Vagina (tissue), 2 donors: ENCODE measurements around the gene LHB. TPM values are rescaled to one million over a fixed set of nuclear protein-coding genes. Genes with fewer than 3 reads are reported as not detected.

Experiments used
- DNase-seq, 2 donors: peaks; one replicate each; pipeline ENCODE4 v3.0.0-alpha.2; 2017; ENCODE audit errors: extremely low spot score in 2 of 2
- H3K27ac ChIP-seq: fragments of 200-600 bp; sonication (generic); one replicate; pipeline ENCODE4 v1.5.1; 2019
- H3K27me3 ChIP-seq: fragments of 200-600 bp; sonication (generic); one replicate; pipeline ENCODE4 v1.5.1; 2019
- H3K36me3 ChIP-seq, 2 donors: fragments of 200-600 bp; sonication (generic); one replicate each; pipeline ENCODE4 v1.5.1; 2017 to 2019
- H3K4me1 ChIP-seq: fragments of 200-600 bp; sonication (generic); one replicate; pipeline ENCODE4 v1.5.1; 2019
- H3K4me3 ChIP-seq, 2 donors: fragments of 200-600 bp; sonication (generic); 1 replicate in 1 of 2; 2 replicates in 1 of 2; pipeline ENCODE4 v1.5.1; 2016 to 2019
- H3K9me3 ChIP-seq: fragments of 200-600 bp; sonication (generic); one replicate; pipeline ENCODE4 v1.5.1; 2019
- CTCF ChIP-seq, 3 experiments: fragments of 450-650 bp in 2 of 3; fragments of 200-600 bp in 1 of 3; sonication (generic) in 1 of 3; IDR thresholded peaks; one replicate each; pipeline ENCODE4 v1.5.1; 2017 to 2019; ENCODE audit warnings: antibody characterized with exemption in 3 of 3, mild to moderate bottlenecking in 2 of 3, moderate library complexity in 2 of 3
- POLR2A ChIP-seq, 2 donors: fragments of 450-650 bp; IDR thresholded peaks; one replicate each; pipeline ENCODE4 v1.6.1; 2017; ENCODE audit warnings: antibody characterized with exemption in 2 of 2, mild to moderate bottlenecking in 2 of 2, moderate library complexity in 2 of 2
- POLR2AphosphoS5 ChIP-seq, 2 donors: sonication (generic); formaldehyde crosslinking; IDR thresholded peaks; one replicate each; pipeline ENCODE4 v1.9.0; 2017; ENCODE audit warnings: antibody characterized with exemption in 2 of 2, mild to moderate bottlenecking in 2 of 2, low read depth in 1 of 2; ENCODE audit not compliant: insufficient read depth in 1 of 2
- intact Hi-C: fragments of 100-400 bp; cut with DNase I; formaldehyde crosslinking; loops from one replicate; pipeline ENCODE4 v1.15.1; 2023
- total RNA-seq: library from RNA; depleted of rRNA; stranded (reverse); fragments of >200 nt; gene quantifications from one replicate; pipeline ENCODE4 v1.2.3, GENCODE V29; 2016

LHB gene
- total RNA-seq, 1 donor from 2014 or later, result not detected

- no peak overlapping the region for H3K27ac ChIP-seq
- H3K27me3 ChIP-seq, result peaks cover 6% of the 10 kb centered on the region
- no peaks in the 10 kb centered on the region for H3K9me3 ChIP-seq
- no peak for TF ChIP-seq POLR2A (IDR thresholded peaks at IDR 0.05)
- TF ChIP-seq CTCF (IDR thresholded peaks at IDR 0.05), result no peak
- no peak for TF ChIP-seq POLR2AphosphoS5 (IDR thresholded peaks at IDR 0.05; ENCODE audit: insufficient read depth in 1 of 2, low read depth in 1 of 2)
- DNase-seq, result no peak
- no peak overlapping the region for H3K4me3 ChIP-seq
- H3K4me1 ChIP-seq, result peaks cover 26% of the 10 kb centered on the region
- intact Hi-C loops, result no loop called here
- peaks cover 0 to 26% of the 10 kb centered on the region in 2 donors for H3K36me3 ChIP-seq
Observed at GRCh38 chr19:49016067-49016839, 638 bp downstream of the LHB start.

GRCh38 chr19:49014870-49015255, 2.0 kb downstream of the LHB start:
- Histone ChIP-seq H3K4me1 (peaks cover 26% of the 10 kb centered on the region), H3K4me3 (no peak overlapping the region), H3K27me3 (peaks cover 6% of the 10 kb centered on the region), H3K36me3 (peaks cover 0 to 39% of the 10 kb centered on the region in 2 donors), H3K27ac (no peak overlapping the region), H3K9me3 (no peaks in the 10 kb centered on the region)
- TF ChIP-seq POLR2AphosphoS5 (IDR thresholded peaks at IDR 0.05; ENCODE audit: insufficient read depth in 1 of 2, low read depth in 1 of 2) (no peak), POLR2A (IDR thresholded peaks at IDR 0.05) (no peak), CTCF (IDR thresholded peaks at IDR 0.05) (no peak)
- intact Hi-C loops, result no loop called here
- DNase-seq, result no peak

GRCh38 chr19:49014123-49014869, 2.6 kb downstream of the LHB start:
- H3K27me3 ChIP-seq, result peaks cover 2% of the 10 kb centered on the region
- intact Hi-C loops, result no loop called here
- H3K4me3 ChIP-seq, result no peak overlapping the region
- no peaks in the 10 kb centered on the region for H3K9me3 ChIP-seq
- no peak for TF ChIP-seq CTCF (IDR thresholded peaks at IDR 0.05)
- no peak for TF ChIP-seq POLR2AphosphoS5 (IDR thresholded peaks at IDR 0.05; ENCODE audit: insufficient read depth in 1 of 2, low read depth in 1 of 2)
- TF ChIP-seq POLR2A (IDR thresholded peaks at IDR 0.05), result no peak
- H3K4me1 ChIP-seq, result peaks cover 20% of the 10 kb centered on the region
- no peak for DNase-seq
- H3K36me3 ChIP-seq, result peaks cover 0 to 45% of the 10 kb centered on the region in 2 donors
- no peak overlapping the region for H3K27ac ChIP-seq

- H3K27me3 ChIP-seq, result no peaks in the 10 kb centered on the region
- no peaks in the 10 kb centered on the region for H3K4me1 ChIP-seq
- intact Hi-C loops, result no loop called here
- no peak for TF ChIP-seq CTCF (IDR thresholded peaks at IDR 0.05)
- TF ChIP-seq POLR2AphosphoS5 (IDR thresholded peaks at IDR 0.05; ENCODE audit: insufficient read depth in 1 of 2, low read depth in 1 of 2), result no peak
- no peak for TF ChIP-seq POLR2A (IDR thresholded peaks at IDR 0.05)
- peaks cover 0 to 63% of the 10 kb centered on the region in 2 donors for H3K36me3 ChIP-seq
- no peak overlapping the region for H3K4me3 ChIP-seq
- DNase-seq, result no peak
- no peak overlapping the region for H3K27ac ChIP-seq
- no peaks in the 10 kb centered on the region for H3K9me3 ChIP-seq
Observed at GRCh38 chr19:49011194-49011593, 5.7 kb downstream of the LHB start.

- no peaks in the 10 kb centered on the region for H3K9me3 ChIP-seq
- DNase-seq, result no peak
- TF ChIP-seq POLR2AphosphoS5 (IDR thresholded peaks at IDR 0.05; ENCODE audit: insufficient read depth in 1 of 2, low read depth in 1 of 2), result no peak
- no peak for TF ChIP-seq POLR2A (IDR thresholded peaks at IDR 0.05)
- no peak for TF ChIP-seq CTCF (IDR thresholded peaks at IDR 0.05)
- no peak overlapping the region for H3K27ac ChIP-seq
- H3K4me1 ChIP-seq, result no peaks in the 10 kb centered on the region
- peaks cover 0 to 68% of the 10 kb centered on the region in 2 donors for H3K36me3 ChIP-seq
- no peak overlapping the region for H3K4me3 ChIP-seq
- no peaks in the 10 kb centered on the region for H3K27me3 ChIP-seq
- intact Hi-C loops, result no loop called here
Observed at GRCh38 chr19:49010453-49010852, 6.4 kb downstream of the LHB start.
